DND-41 (cell line): Measurements from ENCODE around the gene XXYLT1.

Source experiments
- ATAC-seq: fragments of 200-7000 bp; cut with Tn5 transposase; 3 replicates; pipeline ENCODE4 v1.9.1; 2021; ENCODE audit warnings: low read depth; ENCODE audit not compliant: insufficient read depth
- DNase-seq: peaks from one replicate; pipeline ENCODE4 v3.0.0-alpha.2; 2020
- H2AFZ ChIP-seq: 2 replicates; pipeline ENCODE4 v1.6.0; 2012; ENCODE audit warnings: low read depth, low read length
- H3K27ac ChIP-seq: 2 replicates; pipeline ENCODE4 v1.5.1; 2012; ENCODE audit warnings: low read length, inconsistent platforms
- H3K27me3 ChIP-seq: fragments of 200-600 bp; sonication (generic); 2 replicates; pipeline ENCODE4 v1.6.0; 2012; ENCODE audit warnings: low read length, mild to moderate bottlenecking, inconsistent platforms; ENCODE audit not compliant: insufficient read depth, poor library complexity
- H3K36me3 ChIP-seq: 2 replicates; pipeline ENCODE4 v1.5.1; 2012; ENCODE audit warnings: low read length, inconsistent platforms; ENCODE audit not compliant: insufficient read depth
- H3K4me1 ChIP-seq: 2 replicates; pipeline ENCODE4 v1.5.1; 2012; ENCODE audit warnings: mild to moderate bottlenecking, low read length; ENCODE audit not compliant: insufficient read depth
- H3K4me2 ChIP-seq: 2 replicates; pipeline ENCODE4 v1.6.0; 2012; ENCODE audit warnings: mild to moderate bottlenecking, moderate library complexity, low read length, inconsistent platforms; ENCODE audit not compliant: insufficient read depth
- H3K4me3 ChIP-seq, 2 experiments: fragments of 200-600 bp in 1 of 2; shearing (Covaris generic) in 1 of 2; 2 replicates each; pipeline ENCODE4 v1.5.1; 2012 to 2016; ENCODE audit warnings: inconsistent platforms in 2 of 2, low read length in 2 of 2, mild to moderate bottlenecking in 2 of 2, low read depth in 1 of 2, moderate library complexity in 1 of 2
- H3K79me2 ChIP-seq: 2 replicates; pipeline ENCODE4 v1.6.0; 2012; ENCODE audit warnings: low read length, inconsistent platforms; ENCODE audit not compliant: insufficient read depth
- H3K9ac ChIP-seq: 2 replicates; pipeline ENCODE4 v1.6.0; 2012; ENCODE audit warnings: low read depth, mild to moderate bottlenecking, inconsistent platforms, low read length, moderate library complexity
- H3K9me3 ChIP-seq: 2 replicates; pipeline ENCODE4 v1.5.1; 2012; ENCODE audit warnings: low read length, moderate library complexity, mild to moderate bottlenecking, inconsistent platforms; ENCODE audit not compliant: insufficient read depth, severe bottlenecking
- H4K20me1 ChIP-seq: 2 replicates; pipeline ENCODE4 v1.6.0; 2012; ENCODE audit warnings: low read length; ENCODE audit not compliant: insufficient read depth
- EZH2 ChIP-seq: IDR thresholded peaks from 3 replicates; pipeline ENCODE4 v1.6.1; 2012; ENCODE audit warnings: borderline replicate concordance, low read depth, mild to moderate bottlenecking, moderate library complexity, low read length, inconsistent platforms; ENCODE audit not compliant: severe bottlenecking
- TF ChIP-seq, protein P1 (sequence below): IDR thresholded peaks from 2 replicates; pipeline ENCODE4 v1.5.1; 2012; ENCODE audit warnings: borderline replicate concordance, low read length, moderate library complexity, mild to moderate bottlenecking; ENCODE audit not compliant: poor library complexity, severe bottlenecking; ENCODE audit errors: extremely low read depth

Gene XXYLT1

DNA sequence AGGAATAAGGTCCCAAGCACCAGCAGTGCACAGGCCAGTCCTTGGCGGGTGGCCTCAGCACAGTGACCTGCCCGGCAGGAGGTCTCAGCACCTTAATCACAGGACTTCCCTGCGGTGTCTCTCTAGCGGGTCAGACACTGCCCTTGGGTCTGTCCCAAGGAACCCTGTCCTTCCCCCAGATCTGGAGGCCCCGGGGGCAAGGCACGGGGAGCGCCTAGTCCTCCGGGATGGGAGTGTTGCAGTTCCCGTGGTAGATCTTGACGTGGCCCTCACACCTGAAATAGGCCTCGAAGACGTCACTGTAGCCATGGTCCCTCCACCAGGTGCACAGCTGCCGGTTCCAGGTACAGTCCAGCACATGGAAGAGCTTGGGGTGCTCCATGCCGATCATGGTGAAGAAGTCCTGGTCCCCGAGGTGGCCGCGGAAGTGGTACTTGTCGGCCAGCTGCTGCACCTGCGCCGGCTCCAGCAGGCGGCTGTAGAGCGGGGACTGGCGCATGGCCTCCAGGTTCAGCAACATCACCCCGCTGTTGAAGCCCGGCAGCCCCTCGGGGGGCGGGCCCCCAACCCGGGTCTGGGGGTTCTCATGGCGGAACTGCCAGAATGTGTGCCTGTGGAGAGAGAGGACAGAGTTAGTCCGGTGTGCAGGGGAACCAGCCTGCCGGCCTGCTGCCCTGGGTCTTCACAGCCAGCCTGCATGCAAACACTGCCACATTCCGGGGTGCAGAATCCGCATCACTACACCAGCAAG, 201.3 kb downstream of the XXYLT1 start:
- no peak overlapping the region for H3K9ac ChIP-seq
- H2AFZ ChIP-seq: no peak overlapping the region
- H3K4me2 ChIP-seq: no peak overlapping the region
- no peaks in the 10 kb centered on the region for H3K27me3 ChIP-seq
- peaks cover 14% of the 10 kb centered on the region for H3K36me3 ChIP-seq
- TF ChIP-seq, protein P1, sequence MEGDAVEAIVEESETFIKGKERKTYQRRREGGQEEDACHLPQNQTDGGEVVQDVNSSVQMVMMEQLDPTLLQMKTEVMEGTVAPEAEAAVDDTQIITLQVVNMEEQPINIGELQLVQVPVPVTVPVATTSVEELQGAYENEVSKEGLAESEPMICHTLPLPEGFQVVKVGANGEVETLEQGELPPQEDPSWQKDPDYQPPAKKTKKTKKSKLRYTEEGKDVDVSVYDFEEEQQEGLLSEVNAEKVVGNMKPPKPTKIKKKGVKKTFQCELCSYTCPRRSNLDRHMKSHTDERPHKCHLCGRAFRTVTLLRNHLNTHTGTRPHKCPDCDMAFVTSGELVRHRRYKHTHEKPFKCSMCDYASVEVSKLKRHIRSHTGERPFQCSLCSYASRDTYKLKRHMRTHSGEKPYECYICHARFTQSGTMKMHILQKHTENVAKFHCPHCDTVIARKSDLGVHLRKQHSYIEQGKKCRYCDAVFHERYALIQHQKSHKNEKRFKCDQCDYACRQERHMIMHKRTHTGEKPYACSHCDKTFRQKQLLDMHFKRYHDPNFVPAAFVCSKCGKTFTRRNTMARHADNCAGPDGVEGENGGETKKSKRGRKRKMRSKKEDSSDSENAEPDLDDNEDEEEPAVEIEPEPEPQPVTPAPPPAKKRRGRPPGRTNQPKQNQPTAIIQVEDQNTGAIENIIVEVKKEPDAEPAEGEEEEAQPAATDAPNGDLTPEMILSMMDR: no peak
- TF ChIP-seq EZH2: no peak
- ATAC-seq (no peak), DNase-seq (no peak)
- H3K4me1 ChIP-seq: no peaks in the 10 kb centered on the region
- H3K79me2 ChIP-seq: no peaks in the 10 kb centered on the region
- no peaks in the 10 kb centered on the region for H3K9me3 ChIP-seq
- H3K4me3 ChIP-seq: no peak overlapping the region
- no peak overlapping the region for H3K27ac ChIP-seq
- H4K20me1 ChIP-seq: peaks cover 3% of the 10 kb centered on the region; the same call in 1 of the 2 replicates

DNA sequence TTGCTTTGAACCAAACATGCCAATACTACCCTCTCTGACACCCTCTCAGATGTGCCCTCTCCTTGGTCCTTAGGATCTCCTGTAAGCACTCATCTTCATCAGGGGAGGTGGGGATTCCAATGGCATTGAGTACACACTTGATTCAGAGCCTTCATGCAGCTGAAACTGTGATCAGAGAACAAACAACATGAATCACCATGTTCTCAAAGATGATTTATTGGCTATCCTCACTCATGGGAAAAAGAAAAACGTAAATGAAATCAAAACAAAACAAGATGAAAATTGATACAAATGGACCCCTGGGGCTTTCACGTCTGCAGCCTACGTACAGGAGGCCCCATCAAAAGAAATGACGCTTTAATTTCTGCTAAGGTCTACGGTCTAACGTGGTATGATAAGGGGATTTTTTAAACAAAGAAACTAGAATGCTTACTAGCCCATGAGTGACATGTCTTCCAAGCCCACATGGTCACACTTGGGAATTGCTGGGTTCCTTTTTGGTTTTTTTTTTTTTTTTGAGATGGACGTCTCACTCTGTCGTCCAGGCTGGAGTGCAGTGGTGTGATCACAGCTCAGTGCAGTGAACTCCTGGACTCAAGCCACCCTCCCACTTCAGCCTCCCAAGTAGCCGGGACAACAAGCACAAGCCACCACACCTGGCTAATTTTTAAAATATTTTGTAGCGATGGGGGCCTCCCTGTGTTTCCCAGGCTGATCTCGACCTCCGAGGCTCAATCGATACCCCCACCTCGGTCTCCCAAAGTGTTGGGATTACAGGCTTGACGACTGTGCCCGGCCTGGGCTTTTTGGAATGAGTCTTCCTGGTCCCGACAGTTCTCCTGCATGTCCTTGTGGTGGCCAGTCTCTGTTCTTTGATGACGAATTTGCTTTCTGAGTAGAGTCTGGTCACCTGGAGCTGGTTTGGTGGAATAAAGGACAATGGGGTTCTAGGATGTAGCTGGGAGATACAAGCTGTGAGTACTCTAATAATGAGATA, 202.6 kb downstream of the XXYLT1 start:
- ATAC-seq (no peak), DNase-seq (no peak)
- H3K27ac ChIP-seq: no peak overlapping the region
- H3K4me3 ChIP-seq: no peak overlapping the region
- H3K27me3 ChIP-seq: no peaks in the 10 kb centered on the region
- H3K36me3 ChIP-seq: peaks cover 14% of the 10 kb centered on the region
- H3K79me2 ChIP-seq: no peaks in the 10 kb centered on the region
- no peak overlapping the region for H3K4me2 ChIP-seq
- TF ChIP-seq, protein P1: no peak
- no peak for TF ChIP-seq EZH2
- no peak overlapping the region for H3K9ac ChIP-seq
- H2AFZ ChIP-seq: no peak overlapping the region
- H3K4me1 ChIP-seq: no peaks in the 10 kb centered on the region
- H4K20me1 ChIP-seq: no peaks in the 10 kb centered on the region
- H3K9me3 ChIP-seq: no peaks in the 10 kb centered on the region

DNA sequence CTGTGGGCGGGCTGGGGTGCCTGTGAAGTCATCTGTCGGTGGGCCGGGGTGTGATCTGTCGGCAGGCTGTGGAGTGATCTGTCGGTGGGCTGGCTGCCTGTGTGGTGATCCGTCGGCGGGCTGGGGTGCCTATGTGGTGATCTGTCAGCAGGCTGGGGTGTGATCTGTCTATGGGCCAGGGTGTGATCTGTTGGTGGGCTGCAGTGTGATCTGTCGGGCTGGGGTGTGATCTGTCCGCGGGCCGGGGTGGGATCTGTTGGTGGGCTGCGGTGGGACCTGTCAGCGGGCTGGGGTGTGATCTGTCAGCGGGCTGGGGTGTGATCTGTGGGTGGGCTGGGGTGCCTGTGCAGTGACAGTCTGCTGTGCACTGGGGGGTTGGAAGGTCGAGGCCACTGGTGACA, 204.5 kb downstream of the XXYLT1 start:
- Histone ChIP-seq H3K4me1 (no peaks in the 10 kb centered on the region), H3K4me2 (no peak overlapping the region), H3K79me2 (no peaks in the 10 kb centered on the region), H3K4me3 (no peak overlapping the region), H3K36me3 (peaks cover 14% of the 10 kb centered on the region), H3K27ac (no peak overlapping the region), H3K27me3 (no peaks in the 10 kb centered on the region), H4K20me1 (no peaks in the 10 kb centered on the region), H2AFZ (no peak overlapping the region), H3K9me3 (no peaks in the 10 kb centered on the region), H3K9ac (no peak overlapping the region)
- ATAC-seq (no peak), DNase-seq (no peak)
- TF ChIP-seq EZH2: no peak
- TF ChIP-seq, protein P1: no peak
